Thyroid gland (tissue), 4 donors: ENCODE measurements around the gene BZW2. TPM values are rescaled to one million over a fixed set of nuclear protein-coding genes. Genes with fewer than 3 reads are reported as not detected.

ENCODE experiments used
- DNase-seq, 2 donors: peaks; one replicate each; pipeline ENCODE4 v3.0.0-alpha.2; 2019
- H3K27ac ChIP-seq, 3 donors: fragments of 200-600 bp; sonication (generic); 1 replicate in 2 of 3; 2 replicates in 1 of 3; pipeline ENCODE4 v1.5.1; 2016 to 2019; ENCODE audit warnings: mild to moderate bottlenecking in 1 of 3, moderate library complexity in 1 of 3
- H3K27me3 ChIP-seq: fragments of 200-600 bp; sonication (generic); one replicate; pipeline ENCODE4 v1.5.1; 2019
- H3K36me3 ChIP-seq, 2 donors: fragments of 200-600 bp; sonication (generic); one replicate each; pipeline ENCODE4 v1.5.1; 2016 to 2019
- H3K4me1 ChIP-seq, 2 donors: fragments of 200-600 bp; sonication (generic); one replicate each; pipeline ENCODE4 v1.5.1; 2017 to 2019
- H3K4me3 ChIP-seq, 3 donors: fragments of 200-600 bp; sonication (generic); replicated peaks in 1 of 3; 1 replicate in 2 of 3; 2 replicates in 1 of 3; pipeline ENCODE4 v1.5.1; 2016; ENCODE audit warnings: mild to moderate bottlenecking in 1 of 3
- H3K9me3 ChIP-seq: fragments of 200-600 bp; sonication (generic); one replicate; pipeline ENCODE4 v1.5.1; 2017
- CTCF ChIP-seq, 6 experiments: fragments of 200-600 bp in 3 of 6; fragments of 450-650 bp in 3 of 6; sonication (generic) in 3 of 6; IDR thresholded peaks; one replicate each; pipeline ENCODE4 v1.5.1; 2016 to 2019; ENCODE audit warnings: antibody characterized with exemption in 6 of 6, mild to moderate bottlenecking in 2 of 6, inconsistent platforms in 1 of 6, moderate library complexity in 1 of 6
- POLR2A ChIP-seq, 2 donors: fragments of 450-650 bp; IDR thresholded peaks; one replicate each; pipeline ENCODE4 v1.6.1; 2017; ENCODE audit warnings: antibody characterized with exemption in 2 of 2, mild to moderate bottlenecking in 2 of 2, moderate library complexity in 1 of 2
- WGBS, 2 donors: methylation state at CpG; one replicate each; pipeline ENCODE4 v1.1.5; 2017; 5-methylcytosine and 5-hydroxymethylcytosine counted together
- intact Hi-C: fragments of 100-400 bp; cut with DNase I; formaldehyde crosslinking; loops from one replicate; pipeline ENCODE4 v1.15.1; 2023
- total RNA-seq, 4 donors: library from RNA; depleted of rRNA; stranded (reverse); fragments of >200 nt; gene quantifications; one replicate each; pipeline ENCODE4 v1.2.3, GENCODE V29; 2016

The BZW2 gene
- total RNA-seq, 4 donors from 2014 or later = 63.0 to 69.0 (median 66.8) TPM

- Histone ChIP-seq H3K4me1 (peaks cover 25 to 36% of the 10 kb centered on the region in 2 donors), H3K27me3 (no peaks in the 10 kb centered on the region), H3K27ac (peak overlapping the region in 2 of 3 donors; percentile 14 to 16), H3K9me3 (no peaks in the 10 kb centered on the region), H3K4me3 (no peak overlapping the region), H3K36me3 (no peaks in the 10 kb centered on the region)
- TF ChIP-seq POLR2A (IDR thresholded peaks at IDR 0.05) (no peak), CTCF (IDR thresholded peaks at IDR 0.05) (no peak)
- intact Hi-C loops = no loop called here
- no peak for DNase-seq
- WGBS, 2 donors = 75 to 77% methylated on average over 5 of the region's 5 CpGs
Observed at GRCh38 chr7:16660702-16661464, 14.9 kb downstream of the BZW2 start.

DNA sequence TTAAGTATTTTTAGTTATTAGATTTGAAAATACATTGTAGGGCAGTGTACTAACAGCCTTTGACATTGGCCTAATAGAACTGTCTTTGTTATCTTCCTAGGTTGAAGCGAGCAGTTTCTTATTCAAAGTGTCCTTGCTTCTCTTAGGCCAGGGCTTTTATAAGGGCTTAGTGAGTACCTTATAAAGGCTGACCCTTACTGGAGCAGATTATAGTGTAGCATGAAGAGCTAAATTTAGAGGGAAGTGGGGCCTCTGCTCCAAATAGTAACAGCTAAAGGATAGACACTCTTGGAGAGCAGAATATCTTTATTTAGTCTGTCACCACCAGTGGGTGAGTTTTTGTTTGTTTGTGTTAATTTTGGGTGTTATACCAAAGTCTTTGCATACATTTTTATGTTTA is 15.9 kb downstream of the BZW2 start:
- H3K4me3 ChIP-seq = no peak overlapping the region
- DNase-seq = no peak
- H3K27ac ChIP-seq = peak overlapping the region in 2 of 3 donors; percentile 26 to 49
- intact Hi-C loops = no loop called here
- H3K27me3 ChIP-seq = no peaks in the 10 kb centered on the region
- H3K9me3 ChIP-seq = no peaks in the 10 kb centered on the region
- H3K4me1 ChIP-seq = peaks cover 25 to 30% of the 10 kb centered on the region in 2 donors
- WGBS, 2 donors = 83 to 95% methylated on average over 1 of the region's 1 CpG
- no peaks in the 10 kb centered on the region for H3K36me3 ChIP-seq
- TF ChIP-seq CTCF (IDR thresholded peaks at IDR 0.05) (no peak), POLR2A (IDR thresholded peaks at IDR 0.05) (no peak)

GRCh38 chr7:16667355-16667754 is 21.4 kb downstream of the BZW2 start:
- Histone ChIP-seq H3K27me3 (no peaks in the 10 kb centered on the region), H3K4me3 (no peak overlapping the region), H3K27ac (peak overlapping the region; percentile 83 to 95 (median 85)), H3K9me3 (no peaks in the 10 kb centered on the region), H3K4me1 (peaks cover 24 to 25% of the 10 kb centered on the region in 2 donors), H3K36me3 (no peaks in the 10 kb centered on the region)
- DNase-seq = no peak
- WGBS, 2 donors = 88 to 91% methylated on average over 3 of the region's 3 CpGs
- TF ChIP-seq POLR2A (IDR thresholded peaks at IDR 0.05) (no peak), CTCF (IDR thresholded peaks at IDR 0.05) (no peak)
- intact Hi-C loops = no loop called here

DNA sequence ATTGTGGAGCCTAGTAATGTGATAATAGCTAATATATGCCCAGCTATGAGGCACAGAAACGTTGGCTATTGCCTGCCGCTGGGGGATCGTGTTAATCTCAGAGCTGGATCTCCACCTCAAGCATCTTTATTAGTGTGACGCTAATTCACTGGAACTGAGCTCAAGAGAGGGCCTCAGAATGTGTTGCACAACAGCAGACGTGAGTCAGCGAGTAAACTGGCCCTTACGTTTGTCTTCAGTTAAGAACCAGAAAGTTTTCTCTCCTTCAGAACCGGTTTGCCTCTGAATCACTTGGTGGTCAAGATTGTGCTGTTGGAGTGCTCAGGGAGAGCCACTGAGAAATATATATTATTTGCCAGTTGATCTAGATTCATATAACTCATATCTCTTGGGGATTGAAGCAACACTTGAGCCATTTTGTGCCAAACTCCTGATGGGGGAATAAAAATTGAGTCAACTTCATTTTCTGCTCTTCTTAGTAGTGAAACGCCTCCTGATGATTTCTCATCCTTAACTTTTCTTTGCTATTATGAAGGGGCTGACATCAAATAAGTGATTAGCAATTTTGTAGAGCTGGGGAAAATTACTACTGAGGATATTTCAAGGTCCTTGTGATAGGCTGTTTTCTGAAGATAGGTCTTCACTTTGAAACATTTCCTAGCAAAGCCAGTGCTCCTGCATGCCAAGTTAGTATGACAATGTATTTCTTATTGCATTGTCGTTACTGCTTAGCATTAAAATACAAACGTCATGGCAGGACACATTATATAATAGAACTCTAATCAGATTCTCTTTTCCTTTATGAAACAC is 22.3 kb downstream of the BZW2 start:
- peak; percentile 85 to 88 for DNase-seq
- Histone ChIP-seq H3K4me1 (peaks cover 16 to 20% of the 10 kb centered on the region in 2 donors), H3K9me3 (no peaks in the 10 kb centered on the region), H3K36me3 (no peaks in the 10 kb centered on the region), H3K4me3 (no peak overlapping the region), H3K27me3 (no peaks in the 10 kb centered on the region), H3K27ac (peak overlapping the region; percentile 83 to 95 (median 85))
- TF ChIP-seq CTCF (IDR thresholded peaks at IDR 0.05) (peak in 2 of 6 experiments; percentile 22 to 30), POLR2A (IDR thresholded peaks at IDR 0.05) (peak in 1 of 2 donors; percentile 62)
- WGBS, 2 donors = 36 to 44% methylated on average over 11 of the region's 11 CpGs
- intact Hi-C loops = no loop called here
